22Rv1 (cell line): ENCODE data around the gene FILIP1.

Experiments used
- ZFX ChIP-seq: fragments of 450-650 bp; IDR thresholded peaks from 2 replicates; pipeline ENCODE4 v1.6.1; 2017; ENCODE audit warnings: antibody characterized with exemption, borderline replicate concordance
- TF ChIP-seq, protein P1 (sequence below): fragments of 450-650 bp; IDR thresholded peaks from 2 replicates; pipeline ENCODE4 v1.5.1; 2017; ENCODE audit warnings: mild to moderate bottlenecking

DNA sequence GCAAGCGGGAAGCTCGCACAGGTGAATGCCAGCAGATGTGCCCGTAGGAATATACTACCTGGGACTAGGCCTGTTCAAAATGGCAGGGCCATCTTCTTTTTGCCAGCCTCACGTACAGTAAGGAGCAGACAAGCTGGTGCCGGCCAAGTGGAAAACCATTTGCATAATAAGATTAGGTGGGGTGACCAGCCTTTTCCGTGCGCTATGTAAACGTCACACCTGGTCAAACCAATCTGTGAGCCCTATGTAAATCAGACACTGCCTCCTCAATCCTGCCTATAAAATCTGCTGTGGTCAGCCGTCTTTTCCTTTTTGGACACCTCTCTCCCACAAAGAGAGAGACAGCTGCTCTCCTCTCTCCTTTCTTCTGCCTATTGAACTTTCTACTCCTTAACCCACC is 148.2 kb downstream of the FILIP1 start:
- TF ChIP-seq, protein P1, sequence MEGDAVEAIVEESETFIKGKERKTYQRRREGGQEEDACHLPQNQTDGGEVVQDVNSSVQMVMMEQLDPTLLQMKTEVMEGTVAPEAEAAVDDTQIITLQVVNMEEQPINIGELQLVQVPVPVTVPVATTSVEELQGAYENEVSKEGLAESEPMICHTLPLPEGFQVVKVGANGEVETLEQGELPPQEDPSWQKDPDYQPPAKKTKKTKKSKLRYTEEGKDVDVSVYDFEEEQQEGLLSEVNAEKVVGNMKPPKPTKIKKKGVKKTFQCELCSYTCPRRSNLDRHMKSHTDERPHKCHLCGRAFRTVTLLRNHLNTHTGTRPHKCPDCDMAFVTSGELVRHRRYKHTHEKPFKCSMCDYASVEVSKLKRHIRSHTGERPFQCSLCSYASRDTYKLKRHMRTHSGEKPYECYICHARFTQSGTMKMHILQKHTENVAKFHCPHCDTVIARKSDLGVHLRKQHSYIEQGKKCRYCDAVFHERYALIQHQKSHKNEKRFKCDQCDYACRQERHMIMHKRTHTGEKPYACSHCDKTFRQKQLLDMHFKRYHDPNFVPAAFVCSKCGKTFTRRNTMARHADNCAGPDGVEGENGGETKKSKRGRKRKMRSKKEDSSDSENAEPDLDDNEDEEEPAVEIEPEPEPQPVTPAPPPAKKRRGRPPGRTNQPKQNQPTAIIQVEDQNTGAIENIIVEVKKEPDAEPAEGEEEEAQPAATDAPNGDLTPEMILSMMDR: no peak
- TF ChIP-seq ZFX: no peak
